Measurements from ENCODE around the gene JAKMIP3.

The JAKMIP3 gene

DNA sequence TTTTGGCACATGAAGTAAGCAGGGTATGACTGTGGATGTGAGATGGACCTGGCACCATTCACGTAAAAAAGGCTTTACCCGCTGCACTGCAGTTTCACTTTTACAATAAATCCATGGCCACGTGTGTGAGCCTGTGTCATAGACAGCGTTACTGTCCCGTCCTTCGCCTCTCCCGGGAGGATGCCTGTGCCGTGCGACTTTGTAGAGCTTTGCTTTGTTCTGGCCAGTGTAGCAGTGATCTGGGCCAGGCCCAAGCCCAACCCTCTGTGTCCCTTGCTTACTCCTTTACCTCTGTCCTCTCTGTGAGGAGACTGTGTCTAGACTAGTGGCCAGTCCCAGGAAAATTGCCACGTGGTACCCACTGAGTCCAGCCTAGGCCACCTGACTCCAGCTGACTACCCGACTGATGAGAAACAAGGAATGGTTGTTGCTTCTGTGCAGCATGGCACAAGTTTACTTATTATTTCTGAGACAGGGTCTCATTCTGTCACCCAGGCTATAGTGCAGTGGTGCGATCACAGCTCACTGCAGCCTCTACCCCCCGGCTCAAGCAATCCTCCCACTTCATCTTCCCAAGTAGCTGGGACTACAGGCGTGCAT, 48.1 kb downstream of the JAKMIP3 start:
- no peak for DNase-seq

DNA sequence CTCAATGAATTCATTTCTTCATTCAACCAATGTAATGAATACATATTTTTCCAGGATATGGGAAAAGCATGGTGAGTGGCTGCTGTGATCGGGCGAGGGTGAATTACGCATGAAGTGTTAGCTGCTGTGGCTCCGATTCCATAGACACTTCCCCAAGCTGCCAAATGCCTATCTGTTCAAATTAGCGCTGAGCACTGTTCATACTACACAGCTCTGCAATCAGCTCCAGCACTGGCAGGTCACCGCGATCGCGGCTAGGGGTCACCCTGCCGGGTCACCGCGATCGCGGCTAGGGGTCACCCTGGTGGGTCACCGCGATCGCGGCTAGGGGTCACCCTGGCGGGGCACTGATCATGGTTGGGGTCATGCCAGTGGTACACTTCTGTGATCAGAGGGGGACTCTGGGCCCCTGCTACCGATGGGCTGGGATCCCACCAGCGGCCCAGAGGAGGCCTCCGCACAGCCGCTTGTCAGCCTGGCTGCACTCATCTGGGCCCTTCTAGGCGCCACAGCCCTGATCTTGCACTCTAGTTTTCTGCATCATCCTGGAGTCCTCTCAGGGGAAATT, 49.3 kb downstream of the JAKMIP3 start:
- no peak for DNase-seq

Data from activated CD4-positive, alpha-beta T cell treated with anti-CD3 and anti-CD28 coated beads, Interleukin-2, amount 50 U/mL, for 16 hours (primary cell).